Measurements from ENCODE around the gene HCRT.

DNA sequence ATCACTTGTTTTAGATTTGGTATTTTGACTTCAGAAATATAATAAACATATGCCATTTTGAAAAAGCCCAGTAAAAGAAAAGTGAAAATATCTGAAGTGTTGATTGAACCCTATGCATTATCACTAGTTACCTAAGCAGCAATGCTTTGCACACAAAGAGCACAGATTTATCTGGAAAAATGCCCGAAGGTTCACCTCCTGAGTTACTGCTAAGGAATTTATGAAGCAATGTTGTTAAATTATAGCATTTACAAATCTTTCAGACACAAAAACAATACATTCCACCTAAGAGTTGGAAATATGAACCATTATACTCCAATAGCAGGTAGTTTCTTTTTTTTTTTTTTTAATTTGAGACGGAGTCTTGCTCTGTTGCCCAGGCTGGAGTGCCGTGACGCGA, 47.9 kb upstream of the HCRT start:
- TF ChIP-seq POLR2AphosphoS5 (IDR thresholded peaks at IDR 0.05; ENCODE audit: low read depth, low read length) (no peak), POLR2A (IDR thresholded peaks at IDR 0.05; ENCODE audit: low read depth, low read length) (no peak), TAF1 (IDR thresholded peaks at IDR 0.05; ENCODE audit: low read depth, low read length) (no peak), SPI1 (IDR thresholded peaks at IDR 0.05; ENCODE audit: low read depth, low read length) (no peak)

All from GM12891 (cell line).